Measurements from ENCODE around the gene PALS1.

PALS1 gene

DNA sequence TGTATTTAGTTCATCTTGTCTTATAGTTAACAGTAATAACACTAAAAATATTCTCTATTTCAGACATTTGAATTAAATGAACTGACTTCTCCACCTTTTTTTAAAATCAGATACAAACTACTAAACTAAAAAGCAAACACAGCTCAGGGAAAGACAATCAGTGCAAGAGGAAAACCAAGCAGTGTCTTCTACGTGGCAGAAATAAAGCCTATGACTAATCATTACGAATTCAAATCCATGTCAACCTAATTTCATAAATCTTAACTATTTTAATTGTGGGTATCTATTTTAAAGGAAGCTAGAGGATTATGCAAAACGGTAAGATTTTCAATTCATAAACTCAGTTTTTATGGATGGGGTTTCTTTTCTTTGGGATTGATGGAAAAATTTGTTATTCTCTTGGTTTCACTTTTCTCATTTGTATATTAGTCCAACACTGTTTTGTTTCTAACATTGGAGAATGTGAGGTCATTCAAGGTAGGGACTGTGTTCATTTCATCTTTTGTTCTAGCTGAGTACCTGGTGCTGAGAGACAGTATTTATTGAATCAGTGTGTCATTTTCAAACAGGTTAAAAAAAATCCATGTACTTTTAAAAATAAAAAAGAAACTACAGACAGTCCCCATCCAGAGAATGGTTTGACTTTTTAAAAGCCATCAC is 12.8 kb upstream of the PALS1 start:
- DNase-seq: no peak
- H3K27me3 ChIP-seq (ENCODE audit: insufficient read depth, low read depth, severe bottlenecking): no peaks in the 10 kb centered on the region
- no peak overlapping the region for H3K27ac ChIP-seq
- H3K4me3 ChIP-seq (ENCODE audit: low read depth, low read length): no peak overlapping the region
- TF ChIP-seq, protein P1, sequence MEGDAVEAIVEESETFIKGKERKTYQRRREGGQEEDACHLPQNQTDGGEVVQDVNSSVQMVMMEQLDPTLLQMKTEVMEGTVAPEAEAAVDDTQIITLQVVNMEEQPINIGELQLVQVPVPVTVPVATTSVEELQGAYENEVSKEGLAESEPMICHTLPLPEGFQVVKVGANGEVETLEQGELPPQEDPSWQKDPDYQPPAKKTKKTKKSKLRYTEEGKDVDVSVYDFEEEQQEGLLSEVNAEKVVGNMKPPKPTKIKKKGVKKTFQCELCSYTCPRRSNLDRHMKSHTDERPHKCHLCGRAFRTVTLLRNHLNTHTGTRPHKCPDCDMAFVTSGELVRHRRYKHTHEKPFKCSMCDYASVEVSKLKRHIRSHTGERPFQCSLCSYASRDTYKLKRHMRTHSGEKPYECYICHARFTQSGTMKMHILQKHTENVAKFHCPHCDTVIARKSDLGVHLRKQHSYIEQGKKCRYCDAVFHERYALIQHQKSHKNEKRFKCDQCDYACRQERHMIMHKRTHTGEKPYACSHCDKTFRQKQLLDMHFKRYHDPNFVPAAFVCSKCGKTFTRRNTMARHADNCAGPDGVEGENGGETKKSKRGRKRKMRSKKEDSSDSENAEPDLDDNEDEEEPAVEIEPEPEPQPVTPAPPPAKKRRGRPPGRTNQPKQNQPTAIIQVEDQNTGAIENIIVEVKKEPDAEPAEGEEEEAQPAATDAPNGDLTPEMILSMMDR (IDR thresholded peaks at IDR 0.05; ENCODE audit: low read depth, low read length): no peak
- H3K36me3 ChIP-seq: no peaks in the 10 kb centered on the region
- no peaks in the 10 kb centered on the region for H3K9me3 ChIP-seq (ENCODE audit: severe bottlenecking)

DNA sequence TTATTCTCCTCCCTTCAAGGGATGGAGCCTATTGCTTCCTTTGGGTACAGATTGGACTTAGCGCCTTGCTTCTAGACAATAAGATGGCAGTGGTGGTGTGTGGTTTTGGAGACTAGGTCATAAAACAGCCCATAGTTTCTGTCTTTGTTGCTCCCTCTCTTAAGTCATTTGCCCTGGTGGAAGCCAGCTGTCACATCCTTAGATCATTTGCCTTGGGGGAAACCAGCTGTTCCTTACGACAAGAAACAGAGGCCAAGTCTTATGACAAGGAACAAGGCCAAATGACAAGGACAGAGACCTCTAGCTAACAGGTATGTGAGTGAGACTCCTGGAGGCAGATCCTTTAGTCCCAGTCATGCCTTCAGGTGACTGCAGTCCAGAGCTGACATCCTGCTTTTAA is 9.2 kb upstream of the PALS1 start:
- Histone ChIP-seq H3K27ac (no peak overlapping the region), H3K27me3 (ENCODE audit: insufficient read depth, low read depth, severe bottlenecking) (no peaks in the 10 kb centered on the region), H3K9me3 (ENCODE audit: severe bottlenecking) (no peaks in the 10 kb centered on the region), H3K36me3 (no peaks in the 10 kb centered on the region), H3K4me3 (ENCODE audit: low read depth, low read length) (no peak overlapping the region)
- TF ChIP-seq, protein P1 (IDR thresholded peaks at IDR 0.05; ENCODE audit: low read depth, low read length): no peak
- no peak for DNase-seq

DNA sequence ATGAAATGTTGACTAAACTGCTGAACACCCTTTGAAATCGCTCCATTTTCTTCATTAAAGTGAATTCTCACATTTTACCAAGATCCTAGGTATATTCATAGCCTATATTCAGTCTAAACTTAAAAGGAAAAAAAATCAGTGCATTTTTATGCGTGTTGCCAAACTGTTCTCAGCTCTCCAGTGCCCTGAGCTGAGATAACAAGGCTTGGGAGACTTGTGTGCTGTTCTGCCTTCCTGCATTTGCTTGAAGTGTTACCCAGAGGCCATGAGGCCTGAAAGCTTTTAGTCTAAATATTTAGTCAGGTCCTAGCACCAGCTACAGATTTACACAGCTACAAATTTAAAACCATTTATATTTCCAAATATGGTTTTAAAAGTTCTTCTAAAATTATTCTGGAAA is 8.6 kb upstream of the PALS1 start:
- TF ChIP-seq, protein P1 (IDR thresholded peaks at IDR 0.05; ENCODE audit: low read depth, low read length): no peak
- no peak for DNase-seq

DNA sequence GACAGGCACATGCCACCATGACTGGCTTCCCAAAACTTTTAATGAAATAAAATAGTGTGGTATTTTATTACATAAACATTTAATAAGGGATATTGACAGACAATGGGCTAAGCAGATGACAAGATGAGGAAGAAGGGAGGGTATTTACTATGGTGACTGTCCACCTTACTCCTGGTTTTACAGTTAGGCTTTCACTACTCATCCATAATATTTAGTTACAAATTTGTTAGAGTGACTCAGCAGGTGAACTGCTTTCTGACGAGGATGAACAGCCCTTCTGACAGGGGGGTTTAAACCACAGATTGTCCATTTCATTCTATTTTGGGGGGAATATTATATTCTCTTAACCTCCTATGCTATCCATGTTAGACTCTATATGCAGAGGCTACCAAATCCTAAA is 3.6 kb upstream of the PALS1 start:
- no peaks in the 10 kb centered on the region for H3K9me3 ChIP-seq (ENCODE audit: severe bottlenecking)
- H3K27me3 ChIP-seq (ENCODE audit: insufficient read depth, low read depth, severe bottlenecking): no peaks in the 10 kb centered on the region
- no peak overlapping the region for H3K27ac ChIP-seq
- H3K36me3 ChIP-seq: no peaks in the 10 kb centered on the region
- TF ChIP-seq, protein P1 (IDR thresholded peaks at IDR 0.05; ENCODE audit: low read depth, low read length): no peak
- no peak overlapping the region for H3K4me3 ChIP-seq (ENCODE audit: low read depth, low read length)
- no peak for DNase-seq

More for the DNA sequence above, 8.6 kb upstream of the PALS1 start:
- Histone ChIP-seq H3K27ac (no peak overlapping the region), H3K9me3 (ENCODE audit: severe bottlenecking) (no peaks in the 10 kb centered on the region), H3K36me3 (no peaks in the 10 kb centered on the region), H3K27me3 (ENCODE audit: insufficient read depth, low read depth, severe bottlenecking) (no peaks in the 10 kb centered on the region), H3K4me3 (ENCODE audit: low read depth, low read length) (no peak overlapping the region)

DNA sequence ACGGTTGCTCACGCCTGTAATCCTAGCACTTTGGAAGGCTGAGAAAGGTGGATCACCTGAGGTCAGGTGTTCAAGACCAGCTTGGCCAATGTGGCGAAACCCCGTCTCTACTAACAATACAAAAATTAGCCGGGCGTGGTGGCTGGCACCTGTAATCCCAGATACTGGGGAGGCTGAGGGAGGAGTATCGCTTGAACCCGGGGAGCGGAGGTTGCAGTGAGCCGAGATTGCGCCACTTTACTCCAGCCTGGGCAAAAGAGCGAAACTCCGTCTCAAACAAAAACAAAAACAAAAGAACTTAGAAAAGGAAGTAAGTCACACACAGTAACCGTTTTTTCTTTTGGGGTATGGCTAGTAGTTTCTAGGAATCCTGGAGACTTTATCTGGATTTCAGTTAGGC is 1.7 kb upstream of the PALS1 start:
- no peaks in the 10 kb centered on the region for H3K27me3 ChIP-seq (ENCODE audit: insufficient read depth, low read depth, severe bottlenecking)
- H3K9me3 ChIP-seq (ENCODE audit: severe bottlenecking): no peaks in the 10 kb centered on the region
- DNase-seq: no peak
- no peak overlapping the region for H3K27ac ChIP-seq
- TF ChIP-seq, protein P1 (IDR thresholded peaks at IDR 0.05; ENCODE audit: low read depth, low read length): no peak
- H3K36me3 ChIP-seq: no peaks in the 10 kb centered on the region
- no peak overlapping the region for H3K4me3 ChIP-seq (ENCODE audit: low read depth, low read length)
